ENCODE data around the gene GNG2. TPM values are rescaled to one million over a fixed set of nuclear protein-coding genes. Genes with fewer than 3 reads are reported as not detected.
"Not testable (repeated sequence)": the region's sequence is repeated elsewhere in the genome, so short reads cannot be mapped to it uniquely, and the experiment has no call there.

The GNG2 gene
- polyA plus RNA-seq, 6 donors from 2014 or later: 74.1 to 98.6 (median 91.4) TPM

- Mint-ChIP-seq H3K9me3 (no peaks in the 10 kb centered on the region), H3K4me3 (peak overlapping the region in 4 of 8 donors; percentile 4 to 53 (median 25)), H3K4me1 (peaks cover 41 to 75% (median 60%) of the 10 kb centered on the region in 3 donors), H3K36me3 (peaks cover 6 to 13% of the 10 kb centered on the region in 2 donors), H3K27ac (peak overlapping the region in 4 of 6 donors; percentile 76 to 87 (median 80)), H3K27me3 (no peaks in the 10 kb centered on the region)
- DNase-seq: no peak
- peak; percentile 52 to 63 for ATAC-seq (ENCODE audit: low read depth in 2 of 2)
These were observed 20.6 kb downstream of the GNG2 start for GRCh38 chr14:51880835-51881580.

DNA sequence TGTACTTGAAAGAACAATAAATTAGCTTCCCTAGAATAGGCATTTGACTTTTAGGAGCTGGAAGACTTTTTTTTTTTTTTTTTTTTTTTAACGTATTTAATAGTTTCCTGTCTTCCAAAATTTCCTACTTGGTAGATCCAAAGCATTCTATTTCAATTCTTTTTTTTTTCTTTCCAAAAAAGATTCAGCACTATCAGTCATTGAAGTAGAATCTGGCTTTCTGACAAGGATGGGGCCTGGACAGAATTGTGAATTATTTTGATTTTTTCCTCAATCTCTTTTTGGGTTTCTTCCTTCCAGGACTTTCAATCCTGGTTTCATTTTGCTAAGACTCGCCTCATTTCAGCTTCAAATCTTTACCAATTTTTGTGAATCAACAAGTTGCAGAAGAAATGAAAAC, 21.2 kb downstream of the GNG2 start:
- Mint-ChIP-seq H3K4me3 (peak overlapping the region in 1 of 8 donors; percentile 53), H3K27me3 (no peaks in the 10 kb centered on the region), H3K4me1 (peaks cover 41 to 70% (median 60%) of the 10 kb centered on the region in 3 donors), H3K9me3 (no peaks in the 10 kb centered on the region), H3K27ac (peak overlapping the region in 3 of 6 donors; percentile 76 to 87 (median 83)), H3K36me3 (peaks cover 6 to 13% of the 10 kb centered on the region in 2 donors)
- DNase-seq (no peak), ATAC-seq (ENCODE audit: low read depth in 2 of 2) (no peak)

GRCh38 chr14:51883232-51883631, 22.8 kb downstream of the GNG2 start:
- Mint-ChIP-seq H3K27me3 (no peaks in the 10 kb centered on the region), H3K4me1 (peaks cover 33 to 57% (median 46%) of the 10 kb centered on the region in 3 donors), H3K36me3 (peaks cover 8 to 12% of the 10 kb centered on the region in 2 donors), H3K27ac (peak overlapping the region in 1 of 6 donors; percentile 88), H3K9me3 (no peaks in the 10 kb centered on the region), H3K4me3 (peak overlapping the region in 1 of 8 donors; percentile 20)
- DNase-seq (no peak), ATAC-seq (ENCODE audit: low read depth in 2 of 2) (no peak)

DNA sequence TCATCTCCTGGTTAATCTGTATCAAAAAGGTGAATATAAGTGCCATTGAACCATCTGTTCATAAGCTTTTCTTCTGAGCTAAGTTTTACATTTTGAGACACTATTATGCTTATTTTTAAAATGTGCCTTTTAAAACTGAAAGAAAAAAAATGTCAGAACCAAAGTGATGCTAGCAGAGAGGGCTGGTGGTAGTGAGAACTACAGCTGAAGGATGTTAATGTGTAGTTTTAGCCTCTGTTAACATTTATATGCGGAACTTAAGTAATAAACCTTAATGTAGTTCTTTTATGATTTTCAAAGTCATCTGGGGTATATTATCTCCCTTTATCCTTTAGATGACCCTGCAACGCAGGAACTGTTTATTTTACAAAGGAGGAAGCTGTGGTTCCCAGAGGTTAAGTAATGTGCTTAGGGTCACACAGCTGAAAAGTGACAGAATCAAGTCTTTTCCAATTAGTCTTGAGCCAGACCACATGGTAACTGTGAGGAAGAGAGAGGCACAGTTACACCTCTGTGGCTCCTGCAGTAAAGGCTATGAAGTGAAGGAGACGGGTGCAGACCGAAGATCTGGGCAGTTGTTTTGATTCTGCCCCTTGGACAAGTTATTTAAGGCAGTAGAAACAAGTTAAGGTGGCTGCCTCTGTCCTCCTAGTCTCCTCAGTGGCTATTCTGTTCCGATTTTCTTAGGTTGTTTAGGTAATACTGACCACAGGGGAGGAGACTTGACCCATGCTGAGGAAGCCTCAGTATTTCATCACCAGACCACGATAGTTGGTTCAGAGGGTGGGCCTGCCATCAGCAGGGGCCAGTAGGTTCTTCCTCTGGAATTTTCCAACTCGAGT, 23.9 kb downstream of the GNG2 start:
- ATAC-seq (ENCODE audit: low read depth in 2 of 2) (peak; percentile 64 to 71), DNase-seq (no peak)
- Mint-ChIP-seq H3K27me3 (no peaks in the 10 kb centered on the region), H3K36me3 (peaks cover 5 to 22% of the 10 kb centered on the region in 2 donors), H3K4me1 (peaks cover 29 to 55% (median 42%) of the 10 kb centered on the region in 3 donors), H3K27ac (peak overlapping the region; percentile 20 to 98 (median 86)), H3K9me3 (peaks cover 0 to 2% (median 0%) of the 10 kb centered on the region in 7 donors), H3K4me3 (peak overlapping the region in 7 of 8 donors; percentile 11 to 71 (median 44))

DNA sequence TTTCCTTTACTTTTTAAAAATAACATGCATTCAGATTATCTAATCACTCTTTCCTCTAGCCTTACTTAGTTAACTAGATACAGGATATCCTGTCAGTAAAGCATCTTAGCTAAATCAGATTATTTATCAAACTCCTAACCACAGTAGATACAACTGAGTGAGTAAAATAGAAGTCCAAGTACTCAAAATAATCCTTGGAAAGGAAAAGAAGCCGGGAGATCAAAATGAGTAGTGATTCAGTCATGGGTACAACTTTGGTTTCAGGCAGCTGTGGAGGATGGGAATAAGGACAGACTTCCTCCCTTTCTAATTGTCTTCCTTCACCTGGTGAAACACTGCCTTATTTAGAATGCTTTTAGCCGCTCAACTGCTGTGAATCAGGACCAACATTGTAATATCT, 29.4 kb downstream of the GNG2 start:
- ATAC-seq (ENCODE audit: low read depth in 2 of 2): no peak
- Mint-ChIP-seq H3K9me3 (peaks cover 0 to 2% (median 0%) of the 10 kb centered on the region in 7 donors), H3K36me3 (peaks cover 5 to 17% of the 10 kb centered on the region in 2 donors), H3K27me3 (no peaks in the 10 kb centered on the region), H3K4me3 (no peak overlapping the region), H3K27ac (peak overlapping the region in 4 of 6 donors; percentile 26 to 80 (median 59)), H3K4me1 (peaks cover 14 to 36% (median 26%) of the 10 kb centered on the region in 3 donors)
- no peak for DNase-seq

DNA sequence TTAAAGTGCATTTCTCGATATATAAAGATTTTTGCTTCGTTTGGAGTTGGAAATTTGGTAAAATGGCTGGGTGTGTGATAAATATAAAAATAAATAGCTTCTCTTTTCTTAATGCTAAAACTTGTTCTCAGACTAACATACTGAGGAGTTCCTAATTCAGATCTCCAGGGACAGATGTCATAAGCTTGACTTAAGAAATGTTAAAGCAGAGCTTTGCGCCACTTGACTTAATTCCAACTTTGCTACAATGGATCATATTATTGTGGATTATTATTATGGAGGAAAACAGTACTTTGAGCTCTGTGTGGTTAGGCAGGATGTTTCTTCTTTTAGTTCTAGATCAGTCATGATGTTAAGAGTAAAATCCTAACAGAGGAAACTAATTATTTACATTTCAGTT, 33.8 kb downstream of the GNG2 start:
- peaks cover 8 to 9% of the 10 kb centered on the region in 2 donors for H3K36me3 Mint-ChIP-seq
- peak overlapping the region in 2 of 6 donors; percentile 14 to 26 for H3K27ac Mint-ChIP-seq
- no peak for ATAC-seq (ENCODE audit: low read depth in 2 of 2)
- H3K9me3 Mint-ChIP-seq: peaks cover 0 to 2% (median 0%) of the 10 kb centered on the region in 7 donors
- H3K4me1 Mint-ChIP-seq: peaks cover 19 to 50% (median 27%) of the 10 kb centered on the region in 3 donors
- H3K27me3 Mint-ChIP-seq: no peaks in the 10 kb centered on the region
- no peak for DNase-seq
- H3K4me3 Mint-ChIP-seq: no peak overlapping the region

- no peak for ATAC-seq (ENCODE audit: low read depth in 2 of 2)
- Mint-ChIP-seq H3K9me3 (peaks cover 0 to 2% (median 0%) of the 10 kb centered on the region in 7 donors), H3K27ac (no peak overlapping the region), H3K27me3 (no peaks in the 10 kb centered on the region), H3K4me3 (no peak overlapping the region), H3K36me3 (peaks cover 8 to 9% of the 10 kb centered on the region in 2 donors), H3K4me1 (peaks cover 12 to 43% (median 26%) of the 10 kb centered on the region in 3 donors)
- no peak for DNase-seq
These were observed 35.0 kb downstream of the GNG2 start for GRCh38 chr14:51895375-51895774.

DNA sequence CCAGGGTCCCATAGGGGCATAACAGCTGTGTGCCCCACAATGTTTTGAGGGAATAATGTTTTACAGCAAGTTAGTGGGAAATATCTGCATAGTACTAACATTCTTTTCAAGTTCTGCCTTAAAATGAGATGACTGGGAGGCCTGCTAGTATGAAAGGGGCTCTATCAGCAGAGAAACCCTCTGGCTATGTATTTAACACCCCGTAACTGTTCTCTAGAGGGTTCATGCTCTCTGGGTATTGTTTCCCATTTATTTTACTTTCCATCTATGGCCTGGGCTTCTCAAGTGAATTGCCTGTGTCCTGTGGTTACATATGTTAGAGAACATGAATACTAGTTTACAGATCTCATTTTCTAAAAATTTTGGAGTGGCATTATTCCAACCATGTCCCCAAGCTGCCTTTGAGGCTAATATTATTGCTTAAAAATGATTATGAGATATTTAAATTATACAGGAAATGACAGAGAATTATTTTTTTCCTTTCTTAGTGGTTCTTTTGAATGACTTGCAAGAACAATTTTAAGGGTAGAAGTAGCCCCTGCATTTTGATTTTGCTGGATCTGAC, 37.5 kb downstream of the GNG2 start:
- peaks cover 16 to 31% (median 25%) of the 10 kb centered on the region in 3 donors for H3K4me1 Mint-ChIP-seq

DNA sequence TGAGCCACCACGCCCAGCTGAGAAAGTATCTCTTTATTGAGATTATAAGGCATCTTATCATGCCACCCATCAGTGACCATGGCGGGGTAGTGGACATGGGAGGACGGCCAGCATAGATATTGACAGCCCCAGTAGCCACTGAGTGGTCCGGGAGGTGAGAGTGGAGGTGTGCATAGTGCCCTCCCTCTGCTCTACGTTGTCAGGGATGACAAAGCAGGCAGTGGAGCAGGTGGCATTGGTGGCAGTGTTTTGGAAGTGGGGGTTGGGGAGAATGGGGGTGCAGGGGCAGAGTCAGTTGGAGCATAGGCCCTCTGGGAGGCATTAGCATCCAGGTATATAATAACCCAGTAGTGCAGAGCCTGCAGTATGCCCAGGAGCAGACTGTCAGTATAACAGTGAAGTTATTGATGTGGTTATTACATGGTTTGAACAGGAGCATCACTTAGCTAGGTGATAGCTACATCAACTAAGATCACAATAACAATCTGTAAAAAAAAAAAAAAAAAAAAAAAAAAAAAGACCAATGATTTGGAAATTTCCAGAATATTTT, 41.1 kb downstream of the GNG2 start:
- Mint-ChIP-seq H3K27me3 (no peaks in the 10 kb centered on the region), H3K9me3 (peaks cover 0 to 27% (median 8%) of the 10 kb centered on the region in 7 donors), H3K4me1 (peaks cover 20 to 44% (median 28%) of the 10 kb centered on the region in 3 donors), H3K27ac (peak overlapping the region in 4 of 6 donors; percentile 13 to 70 (median 48)), H3K36me3 (peaks cover 0 to 10% of the 10 kb centered on the region in 2 donors), H3K4me3 (no peak overlapping the region)
- DNase-seq (no peak), ATAC-seq (ENCODE audit: low read depth in 2 of 2) (no peak)

More for the DNA sequence above, 37.5 kb downstream of the GNG2 start:
- DNase-seq: no peak
- Mint-ChIP-seq H3K27ac (peak overlapping the region in 5 of 6 donors; percentile 11 to 81 (median 26)), H3K9me3 (peaks cover 0 to 2% (median 0%) of the 10 kb centered on the region in 7 donors), H3K27me3 (no peaks in the 10 kb centered on the region), H3K4me3 (no peak overlapping the region), H3K36me3 (peaks cover 8 to 9% of the 10 kb centered on the region in 2 donors)
- ATAC-seq (ENCODE audit: low read depth in 2 of 2): no peak

- Mint-ChIP-seq H3K9me3 (peaks cover 0 to 27% (median 8%) of the 10 kb centered on the region in 7 donors), H3K4me1 (peaks cover 16 to 45% (median 18%) of the 10 kb centered on the region in 3 donors), H3K27ac (peak overlapping the region; percentile 91 to 98 (median 95)), H3K4me3 (peak overlapping the region; percentile 15 to 84 (median 74)), H3K36me3 (peaks cover 0 to 18% of the 10 kb centered on the region in 2 donors)
- DNase-seq (peak; percentile 72), ATAC-seq (ENCODE audit: low read depth in 2 of 2) (peak; percentile 90 to 94)
- not testable (repeated sequence) for H3K27me3 Mint-ChIP-seq
These were observed 45.3 kb downstream of the GNG2 start for GRCh38 chr14:51905656-51906121.

- Mint-ChIP-seq H3K4me3 (no peak overlapping the region), H3K36me3 (peaks cover 0 to 18% of the 10 kb centered on the region in 2 donors), H3K9me3 (peaks cover 0 to 27% (median 8%) of the 10 kb centered on the region in 7 donors), H3K27me3 (no peaks in the 10 kb centered on the region), H3K4me1 (peaks cover 25 to 56% (median 40%) of the 10 kb centered on the region in 3 donors), H3K27ac (peak overlapping the region in 5 of 6 donors; percentile 2 to 91 (median 65))
- ATAC-seq (ENCODE audit: low read depth in 2 of 2) (no peak), DNase-seq (no peak)
These were observed 47.7 kb downstream of the GNG2 start for GRCh38 chr14:51908086-51908485.

DNA sequence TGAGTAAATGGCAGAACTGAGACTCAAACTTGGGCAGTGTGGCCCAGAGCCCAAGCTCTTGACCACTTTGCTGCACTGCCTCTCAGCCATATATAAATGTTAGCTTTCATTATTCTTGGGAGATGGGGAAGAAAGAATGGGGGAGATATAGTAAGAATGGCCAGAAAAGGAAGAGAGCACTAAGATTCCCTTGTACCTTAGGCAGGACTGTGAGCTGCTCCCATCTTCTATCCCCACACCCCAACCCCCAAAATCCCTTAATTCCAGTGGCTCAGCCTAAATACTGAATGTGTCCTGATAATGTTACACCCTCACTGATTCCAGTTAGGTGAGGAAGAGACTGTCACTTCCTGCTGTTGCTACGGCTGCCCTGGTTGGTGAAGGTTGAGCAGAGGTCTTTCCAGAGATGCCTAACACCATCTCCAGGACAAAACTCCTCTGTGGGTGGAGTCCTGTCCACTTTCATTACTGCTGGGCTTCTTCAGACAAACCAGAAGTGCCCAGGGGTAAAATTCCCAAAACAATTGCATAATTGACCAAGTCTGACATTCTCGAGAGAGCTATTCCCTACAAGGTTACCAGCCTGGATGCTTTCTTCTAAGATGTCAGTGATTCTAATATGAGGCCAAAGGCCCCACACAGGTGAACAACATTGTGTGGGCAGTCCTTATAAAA, 51.8 kb downstream of the GNG2 start:
- peaks cover 0 to 24% of the 10 kb centered on the region in 2 donors for H3K36me3 Mint-ChIP-seq
- peaks cover 35 to 58% (median 50%) of the 10 kb centered on the region in 3 donors for H3K4me1 Mint-ChIP-seq
- peaks cover 0 to 4% (median 0%) of the 10 kb centered on the region in 7 donors for H3K9me3 Mint-ChIP-seq
- H3K27ac Mint-ChIP-seq: peak overlapping the region in 5 of 6 donors; percentile 13 to 93 (median 23)
- no peak for DNase-seq
- no peaks in the 10 kb centered on the region for H3K27me3 Mint-ChIP-seq
- ATAC-seq (ENCODE audit: low read depth in 2 of 2): no peak
- no peak overlapping the region for H3K4me3 Mint-ChIP-seq

Data from naive B cell (primary cell).